ENCODE measurements around the gene OVAAL. TPM values are rescaled to one million over a fixed set of nuclear protein-coding genes. Genes with fewer than 3 reads are reported as not detected.

Gene OVAAL
- total RNA-seq, 1 donor from 2014 or later: not detected

DNA sequence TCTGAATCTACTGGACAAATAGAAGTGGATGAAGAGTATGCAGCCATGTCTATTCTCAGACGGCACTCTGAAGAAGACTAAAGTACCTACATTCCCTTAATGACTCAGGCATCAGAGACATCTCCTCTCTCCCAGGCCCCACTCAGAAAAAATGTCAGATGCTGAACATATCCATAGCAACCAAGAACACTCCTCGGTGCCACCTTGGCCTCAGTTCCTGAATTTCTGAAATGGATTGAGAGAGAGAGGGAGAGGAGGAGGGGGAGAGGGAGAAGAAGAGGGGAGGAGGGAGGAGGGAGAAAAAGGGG lies 16.0 kb upstream of the OVAAL start:
- H2AFZ ChIP-seq (ENCODE audit: low read depth, low read length): peak overlapping the region; percentile 39
- H3K4me2 ChIP-seq (ENCODE audit: low read length): peak overlapping the region; percentile 34
- TF ChIP-seq, protein P1, sequence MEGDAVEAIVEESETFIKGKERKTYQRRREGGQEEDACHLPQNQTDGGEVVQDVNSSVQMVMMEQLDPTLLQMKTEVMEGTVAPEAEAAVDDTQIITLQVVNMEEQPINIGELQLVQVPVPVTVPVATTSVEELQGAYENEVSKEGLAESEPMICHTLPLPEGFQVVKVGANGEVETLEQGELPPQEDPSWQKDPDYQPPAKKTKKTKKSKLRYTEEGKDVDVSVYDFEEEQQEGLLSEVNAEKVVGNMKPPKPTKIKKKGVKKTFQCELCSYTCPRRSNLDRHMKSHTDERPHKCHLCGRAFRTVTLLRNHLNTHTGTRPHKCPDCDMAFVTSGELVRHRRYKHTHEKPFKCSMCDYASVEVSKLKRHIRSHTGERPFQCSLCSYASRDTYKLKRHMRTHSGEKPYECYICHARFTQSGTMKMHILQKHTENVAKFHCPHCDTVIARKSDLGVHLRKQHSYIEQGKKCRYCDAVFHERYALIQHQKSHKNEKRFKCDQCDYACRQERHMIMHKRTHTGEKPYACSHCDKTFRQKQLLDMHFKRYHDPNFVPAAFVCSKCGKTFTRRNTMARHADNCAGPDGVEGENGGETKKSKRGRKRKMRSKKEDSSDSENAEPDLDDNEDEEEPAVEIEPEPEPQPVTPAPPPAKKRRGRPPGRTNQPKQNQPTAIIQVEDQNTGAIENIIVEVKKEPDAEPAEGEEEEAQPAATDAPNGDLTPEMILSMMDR (IDR thresholded peaks at IDR 0.05; ENCODE audit: insufficient read depth, low read depth, low read length): no peak

DNA sequence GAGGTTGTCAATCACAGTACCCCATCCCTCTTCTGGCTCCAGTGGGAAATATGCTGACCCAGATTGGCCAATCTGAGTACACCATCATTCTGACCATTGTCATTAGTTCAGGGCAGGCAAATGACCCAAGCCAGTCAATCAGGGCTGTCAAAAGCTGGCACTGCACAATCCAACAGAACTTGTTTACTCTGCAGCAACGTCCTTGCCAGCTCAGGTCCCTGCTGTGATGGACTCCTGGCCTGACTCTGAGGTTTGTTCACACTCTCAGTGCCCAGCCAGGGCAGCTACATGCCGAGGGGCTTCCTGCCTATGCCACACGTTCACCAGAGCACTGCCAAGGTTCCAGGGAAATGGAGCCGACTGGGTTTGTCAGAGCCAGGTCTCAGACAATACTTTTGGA lies 14.7 kb upstream of the OVAAL start:
- Histone ChIP-seq H3K27me3 (ENCODE audit: insufficient read depth, low read length) (no peaks in the 10 kb centered on the region), H3K4me2 (ENCODE audit: low read length) (no peak overlapping the region), H2AFZ (ENCODE audit: low read depth, low read length) (no peak overlapping the region), H3K27ac (ENCODE audit: low read depth, low read length) (no peak overlapping the region), H3K4me3 (ENCODE audit: insufficient read depth, low read depth, low read length) (no peak overlapping the region), H4K20me1 (ENCODE audit: insufficient read depth, low read length) (no peaks in the 10 kb centered on the region), H3K4me1 (ENCODE audit: insufficient read depth, low read length) (peaks cover 15% of the 10 kb centered on the region), H3K36me3 (ENCODE audit: insufficient read depth, low read length) (no peaks in the 10 kb centered on the region), H3K9me3 (ENCODE audit: insufficient read depth, low read depth, low read length) (no peaks in the 10 kb centered on the region), H3K9ac (ENCODE audit: low read length) (no peak overlapping the region), H3K79me2 (ENCODE audit: insufficient read depth, low read length) (no peaks in the 10 kb centered on the region)
- TF ChIP-seq, protein P1 (IDR thresholded peaks at IDR 0.05; ENCODE audit: insufficient read depth, low read depth, low read length): no peak
- TF ChIP-seq EZH2 (IDR thresholded peaks at IDR 0.05; ENCODE audit: insufficient read depth, low read length): no peak
- Mint-ChIP-seq H3K36me3 (ENCODE audit: low read depth, unreplicated experiment) (no peaks in the 10 kb centered on the region), H3K4me1 (ENCODE audit: low read depth, unreplicated experiment) (peaks cover 17% of the 10 kb centered on the region), H3K27me3 (ENCODE audit: low read depth, unreplicated experiment) (peaks cover 4% of the 10 kb centered on the region), H3K9me3 (ENCODE audit: unreplicated experiment) (no peaks in the 10 kb centered on the region), H3K27ac (ENCODE audit: unreplicated experiment) (no peak overlapping the region), H3K4me3 (ENCODE audit: unreplicated experiment) (no peak overlapping the region)
- FAIRE-seq: no peak
- DNase-seq (ENCODE audit: low read depth): no peak

More for the DNA sequence above, 16.0 kb upstream of the OVAAL start:
- peaks cover 15% of the 10 kb centered on the region for H3K4me1 ChIP-seq (ENCODE audit: insufficient read depth, low read length)
- H3K27ac Mint-ChIP-seq (ENCODE audit: unreplicated experiment): peak overlapping the region; percentile 85
- H4K20me1 ChIP-seq (ENCODE audit: insufficient read depth, low read length): no peaks in the 10 kb centered on the region
- H3K4me1 Mint-ChIP-seq (ENCODE audit: low read depth, unreplicated experiment): peaks cover 17% of the 10 kb centered on the region
- H3K4me3 ChIP-seq (ENCODE audit: insufficient read depth, low read depth, low read length): no peak overlapping the region
- no peaks in the 10 kb centered on the region for H3K27me3 ChIP-seq (ENCODE audit: insufficient read depth, low read length)
- FAIRE-seq (peak; percentile 43), DNase-seq (ENCODE audit: low read depth) (peak; percentile 48)
- H3K9me3 Mint-ChIP-seq (ENCODE audit: unreplicated experiment): no peaks in the 10 kb centered on the region
- H3K27me3 Mint-ChIP-seq (ENCODE audit: low read depth, unreplicated experiment): peaks cover 7% of the 10 kb centered on the region
- H3K36me3 Mint-ChIP-seq (ENCODE audit: low read depth, unreplicated experiment): no peaks in the 10 kb centered on the region
- H3K9ac ChIP-seq (ENCODE audit: low read length): no peak overlapping the region
- H3K36me3 ChIP-seq (ENCODE audit: insufficient read depth, low read length): no peaks in the 10 kb centered on the region
- H3K79me2 ChIP-seq (ENCODE audit: insufficient read depth, low read length): no peaks in the 10 kb centered on the region
- no peaks in the 10 kb centered on the region for H3K9me3 ChIP-seq (ENCODE audit: insufficient read depth, low read depth, low read length)
- no peak overlapping the region for H3K4me3 Mint-ChIP-seq (ENCODE audit: unreplicated experiment)
- H3K27ac ChIP-seq (ENCODE audit: low read depth, low read length): no peak overlapping the region

DNA sequence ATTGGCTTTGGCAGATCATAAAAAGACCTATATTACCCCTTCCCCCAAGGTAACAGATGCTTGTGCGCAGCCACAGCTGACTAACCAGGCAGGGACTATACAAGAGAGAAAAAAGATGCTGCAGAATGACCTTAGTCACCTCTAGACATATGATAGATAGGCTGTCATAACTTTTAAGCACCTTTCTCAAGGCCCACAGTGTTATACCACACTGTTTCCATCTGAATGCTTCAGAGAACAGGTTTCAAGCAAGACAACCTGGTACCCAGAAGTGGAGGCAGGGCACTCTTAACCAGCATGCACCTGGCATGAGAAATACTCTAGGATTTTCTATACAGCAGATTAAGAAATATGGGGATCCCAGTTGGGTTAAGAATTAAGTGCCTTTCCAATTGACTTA lies 12.8 kb upstream of the OVAAL start:
- no peak overlapping the region for H2AFZ ChIP-seq (ENCODE audit: low read depth, low read length)
- H3K4me3 ChIP-seq (ENCODE audit: insufficient read depth, low read depth, low read length): no peak overlapping the region
- H3K27me3 ChIP-seq (ENCODE audit: insufficient read depth, low read length): no peaks in the 10 kb centered on the region
- H4K20me1 ChIP-seq (ENCODE audit: insufficient read depth, low read length): no peaks in the 10 kb centered on the region
- DNase-seq (ENCODE audit: low read depth): no peak
- H3K36me3 ChIP-seq (ENCODE audit: insufficient read depth, low read length): no peaks in the 10 kb centered on the region
- Mint-ChIP-seq H3K27ac (ENCODE audit: unreplicated experiment) (no peak overlapping the region), H3K4me3 (ENCODE audit: unreplicated experiment) (no peak overlapping the region), H3K27me3 (ENCODE audit: low read depth, unreplicated experiment) (peaks cover 4% of the 10 kb centered on the region), H3K36me3 (ENCODE audit: low read depth, unreplicated experiment) (no peaks in the 10 kb centered on the region), H3K9me3 (ENCODE audit: unreplicated experiment) (no peaks in the 10 kb centered on the region), H3K4me1 (ENCODE audit: low read depth, unreplicated experiment) (peaks cover 15% of the 10 kb centered on the region)
- no peak overlapping the region for H3K27ac ChIP-seq (ENCODE audit: low read depth, low read length)
- H3K79me2 ChIP-seq (ENCODE audit: insufficient read depth, low read length): no peaks in the 10 kb centered on the region
- no peak for FAIRE-seq
- no peak for TF ChIP-seq EZH2 (IDR thresholded peaks at IDR 0.05; ENCODE audit: insufficient read depth, low read length)
- H3K9me3 ChIP-seq (ENCODE audit: insufficient read depth, low read depth, low read length): no peaks in the 10 kb centered on the region
- peaks cover 8% of the 10 kb centered on the region for H3K4me1 ChIP-seq (ENCODE audit: insufficient read depth, low read length)
- H3K9ac ChIP-seq (ENCODE audit: low read length): no peak overlapping the region
- H3K4me2 ChIP-seq (ENCODE audit: low read length): no peak overlapping the region

Data from astrocyte (in vitro differentiated cells and primary cell).